ENCODE measurements around the gene TMEM109.

Gene TMEM109

DNA sequence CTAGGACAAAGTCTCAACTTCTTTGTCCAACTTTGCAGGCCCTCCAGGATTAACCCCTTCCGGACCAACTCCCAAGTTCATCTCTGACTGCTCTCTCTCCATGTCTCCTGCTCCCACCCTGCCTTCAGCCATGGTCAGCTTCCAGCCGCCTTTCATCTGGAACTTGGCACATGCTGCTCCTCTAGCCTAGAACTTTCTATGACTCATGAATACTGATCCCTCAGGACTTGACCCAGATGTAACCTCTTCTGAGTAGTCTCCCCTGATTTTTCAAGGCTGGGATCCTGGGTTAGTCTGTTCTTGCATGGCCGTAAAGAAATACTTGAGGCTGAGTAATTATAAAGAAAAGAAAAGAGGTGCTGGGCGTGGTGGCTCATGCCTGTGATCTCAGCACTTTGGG lies 43.2 kb downstream of the TMEM109 start:
- Histone ChIP-seq H3K9me3 (ENCODE audit: control insufficient read depth, low read length) (no peaks in the 10 kb centered on the region), H3K36me3 (ENCODE audit: control insufficient read depth, insufficient read depth, low read length) (no peaks in the 10 kb centered on the region), H3K4me3 (ENCODE audit: low read depth, low read length) (no peak overlapping the region), H3K79me2 (no peaks in the 10 kb centered on the region), H3K9ac (no peak overlapping the region), H3K4me2 (ENCODE audit: low read length) (no peak overlapping the region), H3K4me1 (no peaks in the 10 kb centered on the region), H3K27me3 (ENCODE audit: control insufficient read depth, insufficient read depth, low read length) (no peaks in the 10 kb centered on the region), H3K27ac (no peak overlapping the region), H2AFZ (no peak overlapping the region)
- TF ChIP-seq, protein P1, sequence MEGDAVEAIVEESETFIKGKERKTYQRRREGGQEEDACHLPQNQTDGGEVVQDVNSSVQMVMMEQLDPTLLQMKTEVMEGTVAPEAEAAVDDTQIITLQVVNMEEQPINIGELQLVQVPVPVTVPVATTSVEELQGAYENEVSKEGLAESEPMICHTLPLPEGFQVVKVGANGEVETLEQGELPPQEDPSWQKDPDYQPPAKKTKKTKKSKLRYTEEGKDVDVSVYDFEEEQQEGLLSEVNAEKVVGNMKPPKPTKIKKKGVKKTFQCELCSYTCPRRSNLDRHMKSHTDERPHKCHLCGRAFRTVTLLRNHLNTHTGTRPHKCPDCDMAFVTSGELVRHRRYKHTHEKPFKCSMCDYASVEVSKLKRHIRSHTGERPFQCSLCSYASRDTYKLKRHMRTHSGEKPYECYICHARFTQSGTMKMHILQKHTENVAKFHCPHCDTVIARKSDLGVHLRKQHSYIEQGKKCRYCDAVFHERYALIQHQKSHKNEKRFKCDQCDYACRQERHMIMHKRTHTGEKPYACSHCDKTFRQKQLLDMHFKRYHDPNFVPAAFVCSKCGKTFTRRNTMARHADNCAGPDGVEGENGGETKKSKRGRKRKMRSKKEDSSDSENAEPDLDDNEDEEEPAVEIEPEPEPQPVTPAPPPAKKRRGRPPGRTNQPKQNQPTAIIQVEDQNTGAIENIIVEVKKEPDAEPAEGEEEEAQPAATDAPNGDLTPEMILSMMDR (IDR thresholded peaks at IDR 0.05): no peak

DNA sequence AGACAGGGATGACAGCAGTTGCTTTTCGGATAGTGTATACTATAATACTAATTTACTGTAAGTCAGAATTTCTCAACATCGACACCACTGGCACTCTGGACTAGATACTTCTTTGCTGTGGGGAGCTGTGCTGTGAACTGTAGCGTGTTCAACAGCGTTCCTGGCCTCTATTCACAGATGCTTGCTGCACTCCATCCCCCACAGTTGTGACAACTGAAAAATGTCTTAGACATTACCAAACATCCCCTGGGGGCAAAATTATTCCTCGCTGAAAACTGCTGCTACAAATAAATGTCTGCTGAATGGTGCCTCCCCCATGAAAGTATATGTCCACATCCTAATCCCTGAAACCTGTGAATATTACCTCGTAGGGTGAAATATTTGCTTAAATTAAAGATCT lies 45.5 kb downstream of the TMEM109 start:
- Histone ChIP-seq H3K4me3 (ENCODE audit: low read depth, low read length) (no peak overlapping the region), H2AFZ (no peak overlapping the region), H3K79me2 (no peaks in the 10 kb centered on the region), H3K9me3 (ENCODE audit: control insufficient read depth, low read length) (no peaks in the 10 kb centered on the region), H3K27me3 (ENCODE audit: control insufficient read depth, insufficient read depth, low read length) (no peaks in the 10 kb centered on the region), H3K9ac (no peak overlapping the region), H3K36me3 (ENCODE audit: control insufficient read depth, insufficient read depth, low read length) (no peaks in the 10 kb centered on the region), H3K27ac (no peak overlapping the region), H3K4me2 (ENCODE audit: low read length) (no peak overlapping the region), H3K4me1 (no peaks in the 10 kb centered on the region)
- TF ChIP-seq, protein P1 (IDR thresholded peaks at IDR 0.05): no peak

DNA sequence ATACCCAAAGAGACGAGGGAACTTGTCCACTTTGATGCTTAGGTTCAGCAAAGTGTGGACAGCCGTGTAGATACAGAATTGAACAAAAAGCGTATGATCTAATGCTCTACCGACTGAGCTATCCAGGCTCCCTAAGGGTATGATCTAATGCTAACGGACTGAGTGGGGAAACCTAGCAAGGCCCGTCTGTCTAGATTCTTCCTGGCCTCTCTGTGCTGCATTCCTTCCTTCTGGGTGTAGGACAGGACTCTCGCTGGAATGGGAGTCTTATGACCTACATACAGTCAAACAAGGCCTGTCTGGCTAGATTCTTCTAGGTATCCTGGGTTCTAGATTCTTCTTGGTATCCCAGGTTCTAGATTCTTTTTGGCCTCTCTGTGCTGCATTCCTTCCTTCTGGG lies 46.4 kb downstream of the TMEM109 start:
- Histone ChIP-seq H3K27me3 (ENCODE audit: control insufficient read depth, insufficient read depth, low read length) (no peaks in the 10 kb centered on the region), H3K9me3 (ENCODE audit: control insufficient read depth, low read length) (no peaks in the 10 kb centered on the region), H2AFZ (no peak overlapping the region), H3K79me2 (no peaks in the 10 kb centered on the region), H3K4me1 (no peaks in the 10 kb centered on the region), H3K4me2 (ENCODE audit: low read length) (no peak overlapping the region), H3K36me3 (ENCODE audit: control insufficient read depth, insufficient read depth, low read length) (no peaks in the 10 kb centered on the region), H3K9ac (no peak overlapping the region), H3K27ac (no peak overlapping the region), H3K4me3 (ENCODE audit: low read depth, low read length) (no peak overlapping the region)
- TF ChIP-seq, protein P1 (IDR thresholded peaks at IDR 0.05): no peak

DNA sequence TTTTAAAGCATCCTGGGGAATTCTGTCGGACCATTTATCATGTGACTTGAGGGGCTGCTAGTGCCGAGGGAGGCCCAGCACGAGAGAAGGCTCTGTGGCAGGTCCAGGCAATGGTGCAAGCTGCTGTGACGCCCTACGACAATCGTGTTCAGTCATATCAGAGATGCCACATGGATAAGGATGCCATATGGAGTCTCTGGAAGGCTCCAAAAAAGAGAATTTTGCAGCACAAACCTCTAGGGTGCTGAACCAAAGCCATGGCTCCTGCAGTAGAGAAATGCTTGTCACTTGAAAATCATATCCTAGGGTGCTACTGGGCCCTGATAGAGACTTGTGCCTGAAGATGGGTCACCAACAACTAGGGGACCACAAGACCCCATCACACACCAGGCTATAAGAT lies 50.8 kb downstream of the TMEM109 start:
- Histone ChIP-seq H3K4me3 (ENCODE audit: low read depth, low read length) (no peak overlapping the region), H3K79me2 (no peaks in the 10 kb centered on the region), H3K36me3 (ENCODE audit: control insufficient read depth, insufficient read depth, low read length) (no peaks in the 10 kb centered on the region), H3K4me2 (ENCODE audit: low read length) (no peak overlapping the region), H3K27me3 (ENCODE audit: control insufficient read depth, insufficient read depth, low read length) (no peaks in the 10 kb centered on the region), H3K9ac (no peak overlapping the region), H3K4me1 (no peaks in the 10 kb centered on the region), H2AFZ (no peak overlapping the region), H3K9me3 (ENCODE audit: control insufficient read depth, low read length) (no peaks in the 10 kb centered on the region), H3K27ac (no peak overlapping the region)
- TF ChIP-seq, protein P1 (IDR thresholded peaks at IDR 0.05): no peak

DNA sequence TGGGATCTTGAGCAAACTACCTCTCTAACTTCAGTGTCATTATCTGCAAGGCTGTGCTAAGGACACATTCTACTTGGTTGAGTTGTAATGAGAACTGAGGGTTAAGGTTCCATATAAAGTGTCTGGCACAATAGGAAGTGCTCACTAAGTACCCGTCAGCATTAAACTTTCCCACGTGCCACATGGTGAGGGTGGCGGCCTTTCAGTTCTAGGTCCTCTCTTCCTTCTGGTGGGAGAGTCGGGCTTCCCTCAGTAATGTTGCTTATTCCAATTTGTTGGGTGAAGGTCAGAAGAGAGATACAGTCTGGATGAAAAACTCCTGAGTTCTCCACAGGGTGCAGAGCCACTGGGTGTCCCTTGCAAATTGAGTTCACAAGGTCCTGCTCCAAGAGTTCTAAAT lies 52.9 kb downstream of the TMEM109 start:
- H3K4me2 ChIP-seq (ENCODE audit: low read length): no peak overlapping the region
- H3K27me3 ChIP-seq (ENCODE audit: control insufficient read depth, insufficient read depth, low read length): no peaks in the 10 kb centered on the region
- TF ChIP-seq, protein P1 (IDR thresholded peaks at IDR 0.05): no peak

More for the DNA sequence above, 52.9 kb downstream of the TMEM109 start:
- no peaks in the 10 kb centered on the region for H3K79me2 ChIP-seq
- H3K4me3 ChIP-seq (ENCODE audit: low read depth, low read length): no peak overlapping the region
- H3K36me3 ChIP-seq (ENCODE audit: control insufficient read depth, insufficient read depth, low read length): no peaks in the 10 kb centered on the region
- no peaks in the 10 kb centered on the region for H3K9me3 ChIP-seq (ENCODE audit: control insufficient read depth, low read length)
- no peaks in the 10 kb centered on the region for H3K4me1 ChIP-seq
- H3K9ac ChIP-seq: no peak overlapping the region
- H2AFZ ChIP-seq: no peak overlapping the region
- no peak overlapping the region for H3K27ac ChIP-seq

Measured in parathyroid adenoma (tissue), 2 donors.